Measurements from ENCODE around the gene RFWD3. TPM values are rescaled to one million over a fixed set of nuclear protein-coding genes. Genes with fewer than 3 reads are reported as not detected.

The RFWD3 gene
- total and polyA plus RNA-seq, 2 of the 8 experiments (the other 6 are each of a cell fraction or from before 2014, with no cell fraction given) = 67.1 to 114 TPM

GRCh38 chr16:74666010-74666421 is 661 bp downstream of the RFWD3 start:
- Histone ChIP-seq H2BK15ac (ENCODE audit: low read length) (no peak overlapping the region), H3K27me3 (replicated peaks in 1 of 4; ENCODE audit: control insufficient read depth in 3 of 4, extremely low read depth in 1 of 4, insufficient read depth in 3 of 4, low read length in 3 of 4) (no peaks in the 10 kb centered on the region), H3K4me2 (ENCODE audit: insufficient read depth in 1 of 2, low read depth in 2 of 2, low read length in 2 of 2) (peak overlapping the region; percentile 64 to 76), H2BK12ac (ENCODE audit: low read depth, low read length) (no peak overlapping the region), H3K79me2 (ENCODE audit: control insufficient read depth in 1 of 2, insufficient read depth in 2 of 2, low read length in 2 of 2) (peaks cover 10 to 54% of the 10 kb centered on the region in 2 experiments), H3K27ac (ENCODE audit: low read depth, low read length) (peak overlapping the region; percentile 95; the same call in 1 of the 2 replicates), H2BK120ac (replicated peaks; ENCODE audit: low read depth, low read length) (no peak overlapping the region), H3K4me3 (ENCODE audit: extremely low read depth in 1 of 4, insufficient read depth in 2 of 4, low read depth in 3 of 4, low read length in 4 of 4) (peak overlapping the region; percentile 77 to 93 (median 90)), H3K14ac (ENCODE audit: insufficient read length) (no peak overlapping the region), H3K79me1 (ENCODE audit: low read depth, low read length) (peaks cover 13% of the 10 kb centered on the region), H4K5ac (ENCODE audit: insufficient read length, low read depth, low read length) (peak overlapping the region; percentile 30), H2AFZ (ENCODE audit: low read length) (no peak overlapping the region), H3K23ac (ENCODE audit: insufficient read length) (no peak overlapping the region), H4K20me1 (replicated peaks in 1 of 2; ENCODE audit: control insufficient read depth in 1 of 2, insufficient read depth in 2 of 2, low read length in 2 of 2) (peaks cover 14 to 18% of the 10 kb centered on the region in 2 experiments), H3K9me3 (ENCODE audit: insufficient read depth in 2 of 2, low read depth in 1 of 2, low read length in 1 of 2) (no peaks in the 10 kb centered on the region; a peak in 1 of 4 replicates), H3K9ac (replicated peaks in 1 of 4; ENCODE audit: extremely low read depth in 1 of 4, low read depth in 3 of 4, low read length in 3 of 4) (peak overlapping the region; percentile 96 to 98 (median 98)), H3K4ac (replicated peaks; ENCODE audit: insufficient read length, low read depth, low read length) (no peak overlapping the region), H3K4me1 (replicated peaks in 1 of 4; ENCODE audit: control insufficient read depth in 3 of 4, insufficient read depth in 4 of 4, low read length in 3 of 4) (peaks cover 0 to 3% (median 0%) of the 10 kb centered on the region in 4 experiments; a peak in 1 of 7 replicates), H2BK20ac (ENCODE audit: low read length) (no peak overlapping the region), H4K91ac (replicated peaks; ENCODE audit: insufficient read length, low read length) (no peak overlapping the region), H2BK5ac (ENCODE audit: low read depth, low read length) (peak overlapping the region; percentile 87), H3K36me3 (ENCODE audit: control insufficient read depth in 2 of 4, insufficient read depth in 4 of 4, low read length in 3 of 4) (peaks cover 17 to 46% (median 32%) of the 10 kb centered on the region in 4 experiments), H2AK5ac (ENCODE audit: low read depth, low read length) (no peak overlapping the region), H3K23me2 (ENCODE audit: low read depth, low read length) (peaks cover 5% of the 10 kb centered on the region; the same call in 1 of the 2 replicates), H3K56ac (replicated peaks; ENCODE audit: insufficient read length, low read depth, low read length) (no peak overlapping the region), H4K8ac (ENCODE audit: extremely low read depth, insufficient read depth, low read length) (peak overlapping the region; percentile 99; the same call in 1 of the 2 replicates), H3K18ac (ENCODE audit: extremely low read depth, low read length) (no peak overlapping the region)
- TF ChIP-seq KDM5A (IDR thresholded peaks at IDR 0.05; ENCODE audit: low read length) = no peak
- TF ChIP-seq RBBP5 (IDR thresholded peaks at IDR 0.05; ENCODE audit: borderline replicate concordance, low read depth, low read length) = no peak
- no peak for TF ChIP-seq SIRT6 (IDR thresholded peaks at IDR 0.05; ENCODE audit: low read length)
- no peak for TF ChIP-seq TAF1 (IDR thresholded peaks at IDR 0.05; ENCODE audit: low read depth, low read length)
- no peak for TF ChIP-seq SIX5 (IDR thresholded peaks at IDR 0.05; ENCODE audit: low read depth, low read length)
- no peak for TF ChIP-seq SP1 (IDR thresholded peaks at IDR 0.05; ENCODE audit: low read depth, low read length)
- no peak for TF ChIP-seq ASH2L (IDR thresholded peaks at IDR 0.05; ENCODE audit: low read length)
- TF ChIP-seq CBX5 (IDR thresholded peaks at IDR 0.05; ENCODE audit: low read depth, low read length) = no peak
- TF ChIP-seq SP4 (IDR thresholded peaks at IDR 0.05; ENCODE audit: low read length) = no peak
- no peak for TF ChIP-seq SUZ12 (IDR thresholded peaks at IDR 0.05; ENCODE audit: low read length)
- no peak for TF ChIP-seq CREB1 (IDR thresholded peaks at IDR 0.05)
- no peak for TF ChIP-seq MAFK (IDR thresholded peaks at IDR 0.05; ENCODE audit: low read depth, low read length)
- no peak for TF ChIP-seq TAF7 (optimal IDR thresholded peaks at IDR 0.05; ENCODE audit: borderline replicate concordance, low read depth, low read length)
- DNase-seq (ENCODE audit: low read depth in 1 of 2, low spot score in 2 of 2) = no peak
- FAIRE-seq = no peak
- 8% methylated on average over 8 of the region's 8 CpGs; no CpG with 5 or more reads in 1 of the 2 experiments for WGBS, 2 experiments (ENCODE audit: extremely low coverage in 1 of 2, insufficient coverage in 1 of 2, insufficient read length in 1 of 2, insufficient replicate concordance in 2 of 2, low coverage in 1 of 2, low lambda C conversion rate in 2 of 2, missing lambda C conversion rate in 1 of 2)
- ChIA-PET POLR2A (ENCODE audit: partially characterized antibody) (interaction anchor here (1.2 to 6.5 kb wide), 9 partner anchors 10 to 369 kb away, joined by 3 to 37 read pairs (median 7); partner anchors contain the start of genes GLG1 and MLKL), CTCF (ENCODE audit: partially characterized antibody) (interaction anchor here (1.0 to 3.2 kb wide), 2 partner anchors 15 to 61 kb away, joined by 3 to 13 read pairs; no protein-coding TSS in a partner anchor)

Measured in H1 (cell line).